ENCODE data around the gene MEN1.

The MEN1 gene

DNA sequence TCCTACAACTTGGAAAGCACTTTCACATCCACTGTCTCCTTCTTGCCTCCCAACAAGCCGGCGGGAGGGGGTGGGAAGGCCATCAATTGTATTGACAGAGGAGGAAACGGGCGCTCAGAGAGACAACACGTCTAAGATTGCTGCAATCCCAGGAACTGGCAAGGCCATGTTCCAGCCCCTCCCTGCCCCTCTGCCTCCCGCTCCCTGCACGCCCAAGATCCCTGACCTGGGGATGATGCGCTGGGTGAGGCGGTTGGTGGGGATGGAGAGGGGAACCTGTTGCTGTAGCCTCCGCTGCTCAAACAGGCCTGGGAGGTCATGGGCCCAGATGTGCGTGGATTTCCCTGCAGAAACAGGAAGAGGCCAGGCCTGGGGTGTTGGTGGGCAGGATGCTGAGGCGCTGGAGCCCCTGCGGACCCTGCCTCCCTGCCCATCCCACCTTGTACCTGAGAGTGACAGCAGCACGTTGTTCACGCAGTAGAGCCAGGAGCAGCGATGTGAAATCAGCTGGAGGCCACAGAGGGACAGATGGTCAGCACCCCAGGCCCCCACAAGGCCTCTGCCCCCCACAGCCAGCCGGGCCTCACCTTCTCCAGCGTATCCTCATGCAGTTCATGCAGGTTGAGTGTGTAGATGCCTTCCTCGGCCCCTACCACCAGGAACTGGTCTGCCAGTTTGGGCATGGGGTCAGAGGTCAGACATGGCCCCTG is 14.1 kb downstream of the MEN1 start:
- Histone ChIP-seq H3K9me3 (ENCODE audit: control insufficient read depth, low read length) (no peaks in the 10 kb centered on the region), H3K4me1 (ENCODE audit: control insufficient read depth, insufficient read depth, low read length) (no peaks in the 10 kb centered on the region), H3K27me3 (replicated peaks; ENCODE audit: control insufficient read depth, insufficient read depth, low read length) (no peaks in the 10 kb centered on the region), H3K4me3 (ENCODE audit: low read length) (no peak overlapping the region), H3K9ac (ENCODE audit: low read length) (no peak overlapping the region), H3K36me3 (ENCODE audit: control insufficient read depth, insufficient read depth, low read length, severe bottlenecking) (no peaks in the 10 kb centered on the region)
- no peak for DNase-seq (ENCODE audit: low read depth)

- Histone ChIP-seq H3K36me3 (ENCODE audit: control insufficient read depth, insufficient read depth, low read length, severe bottlenecking) (no peaks in the 10 kb centered on the region), H3K9me3 (ENCODE audit: control insufficient read depth, low read length) (no peaks in the 10 kb centered on the region), H3K4me1 (ENCODE audit: control insufficient read depth, insufficient read depth, low read length) (no peaks in the 10 kb centered on the region), H3K4me3 (ENCODE audit: low read length) (no peak overlapping the region), H3K9ac (ENCODE audit: low read length) (no peak overlapping the region), H3K27me3 (replicated peaks; ENCODE audit: control insufficient read depth, insufficient read depth, low read length) (no peaks in the 10 kb centered on the region)
- no peak for DNase-seq (ENCODE audit: low read depth)
These were observed 15.8 kb downstream of the MEN1 start for GRCh38 chr11:64794526-64794925.

- H3K4me1 ChIP-seq (ENCODE audit: control insufficient read depth, insufficient read depth, low read length): no peaks in the 10 kb centered on the region
- H3K27me3 ChIP-seq (replicated peaks; ENCODE audit: control insufficient read depth, insufficient read depth, low read length): no peaks in the 10 kb centered on the region
These were observed 16.8 kb downstream of the MEN1 start for GRCh38 chr11:64793271-64794160.

DNA sequence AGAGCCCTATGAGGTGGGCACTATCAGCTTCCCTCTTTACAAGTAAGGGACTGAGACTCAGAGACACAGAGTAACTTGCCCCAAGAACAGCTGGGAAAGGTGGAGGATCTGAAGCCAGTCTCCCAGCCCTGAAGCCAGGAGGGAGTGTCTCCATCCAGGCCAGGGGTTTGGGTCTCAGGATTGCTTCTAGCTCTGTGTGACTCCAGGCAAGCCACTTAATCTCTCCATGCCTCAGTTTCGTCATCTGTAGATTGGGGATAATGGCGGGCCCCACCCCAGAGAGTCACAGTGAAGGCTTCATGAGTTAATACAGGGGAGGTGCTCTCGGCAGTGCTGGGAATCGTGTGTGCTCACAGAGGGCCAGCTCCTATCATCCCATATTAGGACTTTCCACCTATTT is 17.9 kb downstream of the MEN1 start:
- no peak overlapping the region for H3K4me3 ChIP-seq (ENCODE audit: low read length)
- H3K9me3 ChIP-seq (ENCODE audit: control insufficient read depth, low read length): no peaks in the 10 kb centered on the region
- peaks cover 2% of the 10 kb centered on the region for H3K4me1 ChIP-seq (ENCODE audit: control insufficient read depth, insufficient read depth, low read length)
- no peaks in the 10 kb centered on the region for H3K27me3 ChIP-seq (replicated peaks; ENCODE audit: control insufficient read depth, insufficient read depth, low read length)
- no peak overlapping the region for H3K9ac ChIP-seq (ENCODE audit: low read length)
- H3K36me3 ChIP-seq (ENCODE audit: control insufficient read depth, insufficient read depth, low read length, severe bottlenecking): no peaks in the 10 kb centered on the region
- DNase-seq (ENCODE audit: low read depth): no peak

More at GRCh38 chr11:64793271-64794160, 16.8 kb downstream of the MEN1 start:
- no peak for DNase-seq (ENCODE audit: low read depth)
- Histone ChIP-seq H3K9ac (ENCODE audit: low read length) (no peak overlapping the region), H3K36me3 (ENCODE audit: control insufficient read depth, insufficient read depth, low read length, severe bottlenecking) (no peaks in the 10 kb centered on the region), H3K9me3 (ENCODE audit: control insufficient read depth, low read length) (no peaks in the 10 kb centered on the region), H3K4me3 (ENCODE audit: low read length) (no peak overlapping the region)

- Histone ChIP-seq H3K9ac (ENCODE audit: low read length) (no peak overlapping the region), H3K4me1 (ENCODE audit: control insufficient read depth, insufficient read depth, low read length) (peaks cover 4% of the 10 kb centered on the region), H3K9me3 (ENCODE audit: control insufficient read depth, low read length) (no peaks in the 10 kb centered on the region), H3K4me3 (ENCODE audit: low read length) (no peak overlapping the region), H3K27me3 (replicated peaks; ENCODE audit: control insufficient read depth, insufficient read depth, low read length) (no peaks in the 10 kb centered on the region), H3K36me3 (ENCODE audit: control insufficient read depth, insufficient read depth, low read length, severe bottlenecking) (no peaks in the 10 kb centered on the region)
- DNase-seq (ENCODE audit: low read depth): no peak
These were observed 18.5 kb downstream of the MEN1 start for GRCh38 chr11:64791781-64792291.

DNA sequence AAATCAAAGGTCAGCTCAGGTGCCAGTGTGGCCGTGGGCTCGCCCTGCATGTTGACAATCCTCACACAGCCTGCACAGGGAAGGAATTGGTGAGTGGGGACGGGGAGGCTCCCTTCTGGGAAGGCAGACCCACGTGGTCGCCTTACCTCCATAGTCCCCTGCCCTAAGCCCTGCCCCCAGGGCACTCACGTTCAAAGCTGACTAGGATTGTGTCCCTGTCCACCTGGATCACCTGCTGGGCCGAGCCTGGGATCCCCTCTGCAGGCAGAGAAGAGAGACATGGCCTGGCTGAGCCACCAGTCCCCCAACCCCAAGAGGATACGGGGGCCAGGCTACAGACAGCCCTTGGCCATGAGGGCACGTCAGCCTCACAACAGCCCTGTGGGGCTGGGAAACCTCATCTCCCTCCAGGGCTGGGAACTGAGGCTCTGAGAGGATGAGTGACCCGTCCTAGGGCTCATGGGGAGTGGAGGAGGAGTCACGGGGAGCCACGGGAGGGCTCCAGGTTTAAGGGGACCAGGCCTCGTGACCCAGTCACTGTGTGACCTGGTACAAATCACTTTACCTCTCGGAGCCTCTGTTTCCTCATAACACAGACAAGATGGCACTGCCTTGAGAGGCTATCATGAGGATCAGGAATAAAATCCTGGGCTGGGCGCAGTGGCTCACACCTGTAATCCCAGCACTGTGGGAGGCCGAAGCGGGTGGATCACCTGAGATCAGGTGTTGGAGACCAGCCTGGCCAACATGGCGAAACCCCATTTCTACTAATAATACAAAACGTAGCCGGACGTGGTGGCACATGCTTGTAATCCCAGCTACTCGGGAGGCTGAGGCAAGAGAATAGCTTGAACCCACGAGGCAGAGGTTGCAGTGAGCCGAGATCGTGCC is 19.9 kb downstream of the MEN1 start:
- Histone ChIP-seq H3K4me1 (ENCODE audit: control insufficient read depth, insufficient read depth, low read length) (peaks cover 4% of the 10 kb centered on the region), H3K36me3 (ENCODE audit: control insufficient read depth, insufficient read depth, low read length, severe bottlenecking) (no peaks in the 10 kb centered on the region), H3K9ac (ENCODE audit: low read length) (no peak overlapping the region), H3K4me3 (ENCODE audit: low read length) (no peak overlapping the region), H3K9me3 (ENCODE audit: control insufficient read depth, low read length) (no peaks in the 10 kb centered on the region), H3K27me3 (replicated peaks; ENCODE audit: control insufficient read depth, insufficient read depth, low read length) (no peaks in the 10 kb centered on the region)
- no peak for DNase-seq (ENCODE audit: low read depth)

GRCh38 chr11:64789331-64790204 is 20.8 kb downstream of the MEN1 start:
- Histone ChIP-seq H3K27me3 (replicated peaks; ENCODE audit: control insufficient read depth, insufficient read depth, low read length) (no peaks in the 10 kb centered on the region), H3K9me3 (ENCODE audit: control insufficient read depth, low read length) (no peaks in the 10 kb centered on the region), H3K4me1 (ENCODE audit: control insufficient read depth, insufficient read depth, low read length) (peaks cover 4% of the 10 kb centered on the region), H3K4me3 (ENCODE audit: low read length) (no peak overlapping the region), H3K9ac (ENCODE audit: low read length) (no peak overlapping the region), H3K36me3 (ENCODE audit: control insufficient read depth, insufficient read depth, low read length, severe bottlenecking) (no peaks in the 10 kb centered on the region)
- no peak for DNase-seq (ENCODE audit: low read depth)

DNA sequence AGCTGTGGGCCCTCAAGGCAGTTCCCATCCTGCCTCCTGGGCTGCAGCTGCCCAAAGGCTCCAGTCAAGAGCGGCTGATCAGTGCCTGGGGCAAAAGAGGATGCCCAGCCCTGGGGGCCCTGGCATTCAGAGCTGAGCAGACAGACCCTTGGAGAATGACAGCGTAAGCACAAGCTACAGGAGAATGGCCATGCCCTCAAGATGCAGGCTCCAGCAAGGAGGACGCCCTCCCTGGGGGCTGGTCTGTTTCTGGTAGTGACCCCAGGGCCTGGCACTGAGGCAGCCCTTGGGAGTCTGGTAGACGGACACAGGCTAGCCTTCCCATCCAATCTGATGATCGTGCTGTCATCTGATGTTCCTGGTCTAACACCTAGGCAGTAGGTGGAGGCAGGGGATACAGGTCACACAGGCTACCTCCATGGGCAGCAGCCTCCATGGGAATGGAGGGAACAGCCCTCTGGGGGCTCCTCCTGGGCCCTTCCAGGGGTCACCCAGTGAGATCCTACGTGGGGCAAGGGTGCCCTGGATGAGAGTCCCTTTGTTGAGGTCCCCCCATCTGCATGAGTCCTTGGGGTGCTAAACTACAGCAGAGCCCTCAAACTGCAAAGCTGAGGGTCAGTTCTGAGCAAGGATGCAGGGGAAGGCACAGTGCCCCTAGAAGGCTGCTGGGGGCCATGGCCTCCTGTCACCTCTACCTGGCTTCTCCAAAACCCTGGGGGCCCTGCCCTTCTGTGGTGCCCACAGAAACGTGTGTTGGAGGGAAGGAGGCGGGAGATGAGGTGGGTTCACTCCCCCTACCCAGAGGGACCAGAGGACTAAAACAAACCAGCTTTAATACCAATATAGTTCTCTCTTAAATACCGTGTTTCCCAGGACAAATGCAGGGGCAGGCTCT is 21.8 kb downstream of the MEN1 start:
- Histone ChIP-seq H3K4me3 (ENCODE audit: low read length) (no peak overlapping the region), H3K27me3 (replicated peaks; ENCODE audit: control insufficient read depth, insufficient read depth, low read length) (no peaks in the 10 kb centered on the region), H3K9ac (ENCODE audit: low read length) (no peak overlapping the region), H3K9me3 (ENCODE audit: control insufficient read depth, low read length) (no peaks in the 10 kb centered on the region), H3K36me3 (ENCODE audit: control insufficient read depth, insufficient read depth, low read length, severe bottlenecking) (no peaks in the 10 kb centered on the region), H3K4me1 (ENCODE audit: control insufficient read depth, insufficient read depth, low read length) (peaks cover 4% of the 10 kb centered on the region)
- DNase-seq (ENCODE audit: low read depth): no peak

DNA sequence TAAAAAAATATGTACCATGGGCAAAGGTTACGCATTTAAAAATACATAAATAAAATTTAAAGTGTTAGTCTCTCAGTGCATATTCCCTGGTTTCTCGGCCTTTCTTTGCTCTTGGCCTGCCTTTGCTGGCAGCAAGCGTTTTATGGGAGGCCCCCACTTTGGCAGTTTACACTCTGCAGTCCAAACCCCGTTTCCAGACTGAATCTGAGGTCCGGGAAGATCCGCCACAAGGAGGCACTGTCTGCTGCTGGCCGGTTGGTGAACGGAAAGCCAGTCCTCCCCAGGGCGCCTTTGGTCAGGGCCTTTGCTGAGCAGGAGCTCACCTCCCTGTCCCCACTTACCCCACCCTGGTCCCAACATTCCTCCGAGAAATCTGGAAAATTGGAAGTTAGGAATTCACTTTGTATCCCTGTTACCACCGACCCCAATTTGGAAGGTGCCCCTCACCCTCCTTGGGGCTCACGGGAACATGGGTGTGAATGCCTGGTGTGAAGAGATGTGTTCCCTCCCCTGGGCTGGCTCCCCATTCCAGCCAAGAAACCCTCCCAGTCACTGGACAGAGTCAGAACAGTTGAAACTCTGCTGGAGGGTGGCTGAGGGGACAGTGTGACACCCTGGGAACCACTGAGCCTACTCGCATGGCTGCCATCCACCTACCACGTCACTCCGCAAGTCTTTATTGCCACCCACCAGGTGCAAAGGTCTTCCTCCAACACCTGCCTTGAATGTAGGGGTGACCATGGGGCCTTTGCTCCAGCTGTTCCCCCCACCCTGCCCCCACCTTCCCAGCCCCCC is 22.6 kb downstream of the MEN1 start:
- DNase-seq (ENCODE audit: low read depth): peak; percentile 64
- Histone ChIP-seq H3K9ac (ENCODE audit: low read length) (no peak overlapping the region), H3K4me1 (ENCODE audit: control insufficient read depth, insufficient read depth, low read length) (peaks cover 4% of the 10 kb centered on the region), H3K9me3 (ENCODE audit: control insufficient read depth, low read length) (no peaks in the 10 kb centered on the region), H3K36me3 (ENCODE audit: control insufficient read depth, insufficient read depth, low read length, severe bottlenecking) (no peaks in the 10 kb centered on the region), H3K27me3 (replicated peaks; ENCODE audit: control insufficient read depth, insufficient read depth, low read length) (no peaks in the 10 kb centered on the region), H3K4me3 (ENCODE audit: low read length) (no peak overlapping the region)
